Loucy (cell line): ENCODE measurements around the gene TSPAN31.

ENCODE experiments used
- H2AFZ ChIP-seq: fragments of 200-600 bp; sonication (generic); 2 replicates; pipeline ENCODE4 v1.6.0; 2016; ENCODE audit warnings: antibody characterized with exemption, mild to moderate bottlenecking, low read length, moderate library complexity
- H3F3A ChIP-seq: fragments of 200-600 bp; 2 replicates; pipeline ENCODE4 v1.6.0; 2016; ENCODE audit warnings: antibody characterized with exemption, low read depth, mild to moderate bottlenecking
- H3K27me3 ChIP-seq: fragments of 200-600 bp; sonication (generic); 2 replicates; pipeline ENCODE4 v1.6.1; 2014; ENCODE audit warnings: low read length, mild to moderate bottlenecking; ENCODE audit not compliant: insufficient read depth, poor library complexity, severe bottlenecking
- H3K36me3 ChIP-seq: fragments of 200-600 bp; sonication (generic); 2 replicates; pipeline ENCODE4 v1.6.1; 2016; ENCODE audit warnings: low read length; ENCODE audit not compliant: insufficient read depth
- H3K4me1 ChIP-seq: fragments of 200-600 bp; sonication (generic); 2 replicates; pipeline ENCODE4 v1.5.1; 2014; ENCODE audit warnings: low read length, mild to moderate bottlenecking; ENCODE audit not compliant: insufficient read depth, poor library complexity, severe bottlenecking
- H3K4me2 ChIP-seq: fragments of 200-600 bp; sonication (generic); 2 replicates; pipeline ENCODE4 v1.6.0; 2014; ENCODE audit warnings: antibody characterized with exemption, low read length, low read depth, mild to moderate bottlenecking; ENCODE audit not compliant: poor library complexity, severe bottlenecking
- H3K4me3 ChIP-seq: fragments of 200-600 bp; sonication (generic); 2 replicates; pipeline ENCODE4 v1.5.1; 2014; ENCODE audit warnings: low read length, mild to moderate bottlenecking, mixed read lengths; ENCODE audit not compliant: poor library complexity, severe bottlenecking
- H3K79me2 ChIP-seq: fragments of 200-600 bp; sonication (generic); 2 replicates; pipeline ENCODE4 v1.6.1; 2014; ENCODE audit warnings: low read length; ENCODE audit not compliant: insufficient read depth
- H3K9ac ChIP-seq: fragments of 200-600 bp; sonication (generic); 2 replicates; pipeline ENCODE4 v1.6.0; 2014; ENCODE audit warnings: mild to moderate bottlenecking, low read depth, low read length, moderate library complexity; ENCODE audit not compliant: poor library complexity, severe bottlenecking
- H3K9me2 ChIP-seq: fragments of 200-600 bp; sonication (generic); replicated peaks from 2 replicates; pipeline ENCODE4 v1.6.1; 2016; ENCODE audit warnings: low read depth, low read length, mixed read lengths
- H3K9me3 ChIP-seq: fragments of 200-600 bp; sonication (generic); 2 replicates; pipeline ENCODE4 v1.6.1; 2014; ENCODE audit warnings: mild to moderate bottlenecking, antibody characterized with exemption, low read length, low read depth; ENCODE audit not compliant: insufficient read depth
- H4K20me1 ChIP-seq: fragments of 200-600 bp; sonication (generic); 2 replicates; pipeline ENCODE4 v1.6.0; 2014; ENCODE audit warnings: antibody characterized with exemption, low read length, mild to moderate bottlenecking; ENCODE audit not compliant: insufficient read depth, poor library complexity, severe bottlenecking
- EZH2phosphoT487 ChIP-seq: fragments of 200-600 bp; IDR thresholded peaks from 2 replicates; pipeline ENCODE4 v1.6.1; 2018; ENCODE audit warnings: antibody characterized with exemption, mild to moderate bottlenecking, moderate library complexity, borderline replicate concordance
- TF ChIP-seq, protein P1 (sequence below): fragments of 200-600 bp; sonication (generic); conservative IDR thresholded peaks from 2 replicates; pipeline ENCODE4 v1.5.1; 2014; ENCODE audit warnings: mild to moderate bottlenecking, antibody characterized with exemption, low read length

The TSPAN31 gene

DNA sequence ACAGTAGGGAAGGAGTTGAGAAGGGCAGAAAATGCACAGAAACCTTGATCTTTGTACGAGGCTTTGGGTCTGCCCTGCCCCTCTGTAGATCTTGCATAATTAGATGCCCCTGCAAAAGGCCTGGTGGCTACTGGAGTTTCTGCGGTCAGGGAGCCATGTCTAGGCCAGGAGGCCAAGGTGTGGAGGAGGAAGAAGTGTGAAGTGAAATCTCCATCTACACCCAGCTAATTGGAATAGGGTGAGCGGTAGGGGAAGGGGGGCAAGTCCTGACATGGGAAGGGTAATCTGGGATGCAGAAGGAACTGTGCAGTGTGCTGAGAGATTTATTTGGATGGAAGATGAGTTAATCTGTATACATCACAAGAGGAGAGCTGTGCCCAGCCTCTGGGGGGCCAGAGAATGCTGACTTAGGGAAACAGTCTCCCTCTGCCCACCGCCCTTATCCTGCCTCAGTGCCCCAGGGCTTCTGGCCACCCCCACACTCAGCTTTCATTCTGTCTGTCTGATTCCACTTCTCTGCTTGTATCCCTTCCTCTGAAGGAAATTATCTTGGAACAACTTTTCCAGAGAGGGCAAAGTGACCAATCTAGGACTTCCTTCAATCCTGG lies 16.7 kb downstream of the TSPAN31 start:
- no peaks in the 10 kb centered on the region for H3K27me3 ChIP-seq
- no peaks in the 10 kb centered on the region for H3K9me3 ChIP-seq
- TF ChIP-seq EZH2phosphoT487, result no peak
- TF ChIP-seq, protein P1, sequence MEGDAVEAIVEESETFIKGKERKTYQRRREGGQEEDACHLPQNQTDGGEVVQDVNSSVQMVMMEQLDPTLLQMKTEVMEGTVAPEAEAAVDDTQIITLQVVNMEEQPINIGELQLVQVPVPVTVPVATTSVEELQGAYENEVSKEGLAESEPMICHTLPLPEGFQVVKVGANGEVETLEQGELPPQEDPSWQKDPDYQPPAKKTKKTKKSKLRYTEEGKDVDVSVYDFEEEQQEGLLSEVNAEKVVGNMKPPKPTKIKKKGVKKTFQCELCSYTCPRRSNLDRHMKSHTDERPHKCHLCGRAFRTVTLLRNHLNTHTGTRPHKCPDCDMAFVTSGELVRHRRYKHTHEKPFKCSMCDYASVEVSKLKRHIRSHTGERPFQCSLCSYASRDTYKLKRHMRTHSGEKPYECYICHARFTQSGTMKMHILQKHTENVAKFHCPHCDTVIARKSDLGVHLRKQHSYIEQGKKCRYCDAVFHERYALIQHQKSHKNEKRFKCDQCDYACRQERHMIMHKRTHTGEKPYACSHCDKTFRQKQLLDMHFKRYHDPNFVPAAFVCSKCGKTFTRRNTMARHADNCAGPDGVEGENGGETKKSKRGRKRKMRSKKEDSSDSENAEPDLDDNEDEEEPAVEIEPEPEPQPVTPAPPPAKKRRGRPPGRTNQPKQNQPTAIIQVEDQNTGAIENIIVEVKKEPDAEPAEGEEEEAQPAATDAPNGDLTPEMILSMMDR, result no peak
- H3K4me1 ChIP-seq, result peaks cover 2% of the 10 kb centered on the region
- H4K20me1 ChIP-seq, result peaks cover 14% of the 10 kb centered on the region
- H3F3A ChIP-seq, result no peaks in the 10 kb centered on the region
- H3K36me3 ChIP-seq, result no peaks in the 10 kb centered on the region; the same call in 1 of the 2 replicates
- no peaks in the 10 kb centered on the region for H3K9me2 ChIP-seq
- no peak overlapping the region for H2AFZ ChIP-seq
- no peak overlapping the region for H3K4me2 ChIP-seq
- peaks cover 5% of the 10 kb centered on the region; the same call in 1 of the 2 replicates for H3K79me2 ChIP-seq
- H3K4me3 ChIP-seq, result no peak overlapping the region
- no peak overlapping the region for H3K9ac ChIP-seq

DNA sequence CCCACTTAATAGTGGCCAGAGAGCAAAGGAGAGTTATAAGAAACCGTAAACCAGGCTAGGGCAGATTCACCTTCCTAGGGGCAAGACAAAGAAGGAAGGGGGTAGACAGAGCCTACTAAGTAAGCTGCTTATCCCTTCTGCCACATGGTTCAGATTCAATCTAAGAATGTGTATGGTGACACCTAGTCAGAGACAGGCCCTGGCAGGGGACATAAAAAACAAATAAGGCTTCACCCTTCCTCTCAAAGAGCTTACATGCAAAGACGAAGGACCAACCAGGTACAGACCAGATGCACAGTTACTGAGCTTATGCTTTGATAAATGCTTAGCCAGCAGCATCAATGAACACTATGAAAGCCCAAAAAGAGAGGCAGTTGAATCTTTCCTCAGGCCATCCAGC lies 17.6 kb downstream of the TSPAN31 start:
- no peaks in the 10 kb centered on the region for H3K27me3 ChIP-seq
- H3K9ac ChIP-seq, result no peak overlapping the region
- H3K4me1 ChIP-seq, result no peaks in the 10 kb centered on the region
- no peaks in the 10 kb centered on the region for H3F3A ChIP-seq
- H3K79me2 ChIP-seq, result no peaks in the 10 kb centered on the region
- H3K36me3 ChIP-seq, result no peaks in the 10 kb centered on the region; the same call in 1 of the 2 replicates
- H4K20me1 ChIP-seq, result peaks cover 7% of the 10 kb centered on the region
- no peak overlapping the region for H2AFZ ChIP-seq
- H3K9me3 ChIP-seq, result no peaks in the 10 kb centered on the region
- TF ChIP-seq, protein P1, result no peak
- no peak for TF ChIP-seq EZH2phosphoT487
- no peak overlapping the region for H3K4me3 ChIP-seq
- no peak overlapping the region for H3K4me2 ChIP-seq
- no peaks in the 10 kb centered on the region for H3K9me2 ChIP-seq

DNA sequence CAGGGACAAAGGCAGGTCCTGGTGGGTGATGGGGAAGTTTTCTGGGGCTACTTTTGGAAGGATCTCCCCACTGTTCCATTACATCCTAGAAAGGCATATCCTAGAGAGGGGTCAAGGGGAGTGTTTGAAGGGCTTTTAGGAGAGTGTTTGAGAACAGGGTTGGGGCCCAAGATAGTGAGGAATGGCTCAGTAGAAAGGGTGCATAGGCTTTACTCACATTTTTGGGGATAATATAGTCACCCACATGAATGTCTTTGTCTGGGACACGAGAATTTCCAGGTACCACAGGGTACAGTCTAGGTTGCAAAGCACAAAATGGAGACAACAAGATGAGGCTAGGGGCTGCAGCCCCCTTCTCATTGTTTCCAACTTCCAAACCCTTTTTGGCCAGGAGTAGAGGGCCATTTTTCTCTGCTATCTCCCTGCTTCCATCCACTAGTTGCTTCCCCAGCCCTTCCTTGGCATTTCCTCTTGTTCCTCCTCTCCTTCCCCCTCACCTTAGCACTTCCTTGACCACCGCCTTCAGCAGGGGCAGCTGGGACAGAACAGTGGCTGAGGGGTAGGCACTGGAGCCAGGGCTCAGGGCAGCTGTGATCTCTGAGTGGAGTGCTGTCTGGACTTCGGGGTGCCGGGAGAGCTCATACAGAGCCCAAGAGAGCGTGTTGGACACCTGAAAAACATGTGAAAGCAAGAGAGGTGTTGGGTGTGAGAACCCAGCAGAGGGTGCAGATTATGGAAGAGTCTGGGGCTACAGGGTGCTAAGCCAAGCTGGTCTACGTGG lies 19.2 kb downstream of the TSPAN31 start:
- no peak overlapping the region for H3K4me3 ChIP-seq
- H4K20me1 ChIP-seq, result peaks cover 7% of the 10 kb centered on the region
- no peaks in the 10 kb centered on the region for H3K4me1 ChIP-seq
- no peaks in the 10 kb centered on the region for H3F3A ChIP-seq
- H3K27me3 ChIP-seq, result no peaks in the 10 kb centered on the region
- H3K9me3 ChIP-seq, result no peaks in the 10 kb centered on the region
- H3K9ac ChIP-seq, result no peak overlapping the region
- H3K79me2 ChIP-seq, result no peaks in the 10 kb centered on the region
- no peak for TF ChIP-seq EZH2phosphoT487
- TF ChIP-seq, protein P1, result no peak
- no peak overlapping the region for H2AFZ ChIP-seq
- H3K36me3 ChIP-seq, result no peaks in the 10 kb centered on the region
- no peak overlapping the region for H3K4me2 ChIP-seq
- H3K9me2 ChIP-seq, result no peaks in the 10 kb centered on the region
